IMR-90 (cell line): Measurements from ENCODE around the gene MACF1. TPM values are rescaled to one million over a fixed set of nuclear protein-coding genes. Genes with fewer than 3 reads are reported as not detected.

Experiments used
- ATAC-seq: fragments of 200-7000 bp; cut with Tn5 transposase; 2 replicates; pipeline ENCODE4 v1.9.1; 2020; ENCODE audit warnings: low read depth, mild to moderate bottlenecking, moderate library complexity
- BruUV-seq: library from RNA; stranded (reverse); fragments of 400-500 nt; replicated peaks from 2 replicates; lab custom pipeline; 2021; lab: Mats Ljungman, UMichigan
- CTCF ChIA-PET: fragments of 300-600 bp; formaldehyde crosslinking; extraction: SDS; loops from one replicate; lab custom pipeline; 2021; ENCODE audit warnings: antibody characterized with exemption; lab: Yijun Ruan, JAX
- POLR2A ChIA-PET: fragments of 300-600 bp; sonication (Branson Sonifier 250); formaldehyde crosslinking; loops from one replicate; lab custom pipeline; 2022; ENCODE audit warnings: antibody characterized with exemption; ENCODE audit not compliant: unreplicated experiment; lab: Charles Lee
- DNase-seq: peaks from one replicate; pipeline ENCODE4 v3.0.0; 2013
- H2AFZ ChIP-seq: replicated peaks from 2 replicates; pipeline ENCODE3; 2013; ENCODE audit warnings: low read length, mild to moderate bottlenecking; ENCODE audit not compliant: poor library complexity
- H2AK5ac ChIP-seq: 2 replicates; pipeline ENCODE4 v1.6.1; 2013; ENCODE audit warnings: low read depth, low read length, inconsistent platforms
- H2AK9ac ChIP-seq: replicated peaks from 2 replicates; pipeline ENCODE3; 2013; ENCODE audit warnings: mild to moderate bottlenecking, low read depth, low read length, moderate library complexity; ENCODE audit not compliant: poor library complexity
- H2BK120ac ChIP-seq: 2 replicates; pipeline ENCODE4 v1.6.1; 2013; ENCODE audit warnings: low read depth, low read length, inconsistent platforms
- H2BK15ac ChIP-seq: 3 replicates; pipeline ENCODE4 v1.6.1; 2013; ENCODE audit warnings: low read depth, low read length, inconsistent platforms
- H2BK20ac ChIP-seq: 2 replicates; pipeline ENCODE4 v1.6.1; 2013; ENCODE audit warnings: low read depth, mild to moderate bottlenecking, inconsistent platforms, low read length, moderate library complexity
- H2BK5ac ChIP-seq: 2 replicates; pipeline ENCODE4 v1.6.1; 2013; ENCODE audit warnings: mild to moderate bottlenecking, low read depth, low read length, inconsistent platforms; ENCODE audit not compliant: poor library complexity, severe bottlenecking
- H3K14ac ChIP-seq: replicated peaks from 2 replicates; pipeline ENCODE4 v1.6.1; 2013; ENCODE audit warnings: low read depth, low read length, inconsistent platforms
- H3K18ac ChIP-seq: 2 replicates; pipeline ENCODE4 v1.6.1; 2013; ENCODE audit warnings: low read depth, low read length, control low read depth
- H3K23ac ChIP-seq: 2 replicates; pipeline ENCODE4 v1.6.1; 2013; ENCODE audit warnings: low read depth, low read length, inconsistent platforms
- H3K27ac ChIP-seq: 2 replicates; pipeline ENCODE4 v1.5.1; 2013; ENCODE audit warnings: mild to moderate bottlenecking, control low read depth, low read length; ENCODE audit not compliant: insufficient read depth
- H3K27me3 ChIP-seq: 2 replicates; pipeline ENCODE4 v1.6.1; 2013; ENCODE audit warnings: low read length; ENCODE audit not compliant: control insufficient read depth, insufficient read depth
- H3K36me3 ChIP-seq: 2 replicates; pipeline ENCODE4 v1.6.1; 2013; ENCODE audit warnings: low read length, mixed read lengths; ENCODE audit not compliant: control insufficient read depth, insufficient read depth
- H3K4ac ChIP-seq: 2 replicates; pipeline ENCODE4 v1.6.1; 2013; ENCODE audit warnings: low read depth, low read length, inconsistent platforms
- H3K4me1 ChIP-seq: 2 replicates; pipeline ENCODE4 v1.6.1; 2013; ENCODE audit warnings: low read length, mixed read lengths; ENCODE audit not compliant: control insufficient read depth, insufficient read depth
- H3K4me2 ChIP-seq: 2 replicates; pipeline ENCODE4 v1.6.1; 2013; ENCODE audit warnings: low read depth, mild to moderate bottlenecking, control low read depth, low read length, moderate library complexity
- H3K4me3 ChIP-seq: 2 replicates; pipeline ENCODE4 v1.5.1; 2013; ENCODE audit warnings: low read depth, mild to moderate bottlenecking, control low read depth, low read length, moderate library complexity; ENCODE audit not compliant: insufficient read depth
- H3K56ac ChIP-seq: 2 replicates; pipeline ENCODE4 v1.6.1; 2013; ENCODE audit warnings: low read length, inconsistent platforms; ENCODE audit not compliant: insufficient read depth; ENCODE audit errors: extremely low read depth
- H3K79me1 ChIP-seq, 2 experiments: 2 replicates each; pipeline ENCODE4 v1.6.1; 2013; ENCODE audit warnings: low read length in 2 of 2, inconsistent platforms in 1 of 2, low read depth in 1 of 2
- H3K9ac ChIP-seq: 2 replicates; pipeline ENCODE4 v1.6.1; 2013; ENCODE audit warnings: low read depth, low read length, control low read depth
- H3K9me1 ChIP-seq: 2 replicates; pipeline ENCODE4 v1.6.1; 2013; ENCODE audit warnings: low read length, inconsistent platforms; ENCODE audit not compliant: insufficient read depth
- H3K9me3 ChIP-seq: 2 replicates; pipeline ENCODE4 v1.6.1; 2013; ENCODE audit warnings: low read length; ENCODE audit not compliant: control insufficient read depth, insufficient read depth
- H4K20me1 ChIP-seq: 2 replicates; pipeline ENCODE4 v1.6.1; 2013; ENCODE audit warnings: low read length, inconsistent platforms; ENCODE audit not compliant: insufficient read depth
- H4K5ac ChIP-seq: 2 replicates; pipeline ENCODE4 v1.6.1; 2013; ENCODE audit warnings: mild to moderate bottlenecking, low read depth, low read length, control low read depth
- H4K8ac ChIP-seq, 2 experiments: 2 replicates each; pipeline ENCODE4 v1.6.1; 2013; ENCODE audit warnings: low read depth in 2 of 2, low read length in 2 of 2, control low read depth in 1 of 2, inconsistent platforms in 1 of 2
- H4K91ac ChIP-seq: 2 replicates; pipeline ENCODE4 v1.6.1; 2013; ENCODE audit warnings: low read depth, low read length, inconsistent platforms; ENCODE audit not compliant: insufficient read depth
- CHD1 ChIP-seq: IDR thresholded peaks from 2 replicates; pipeline ENCODE4 v1.6.1; 2012; ENCODE audit warnings: low read depth, low read length, improper control_type of control experiment
- MAFK ChIP-seq: IDR thresholded peaks from 2 replicates; pipeline ENCODE4 v1.6.1; 2012; ENCODE audit warnings: low read depth, low read length, improper control_type of control experiment
- MXI1 ChIP-seq: IDR thresholded peaks from 2 replicates; pipeline ENCODE4 v1.6.1; 2012; ENCODE audit warnings: low read depth, mild to moderate bottlenecking, low read length, moderate library complexity, borderline replicate concordance
- RAD21 ChIP-seq: IDR thresholded peaks from 2 replicates; pipeline ENCODE4 v1.6.1; 2012; ENCODE audit warnings: low read length, improper control_type of control experiment
- RCOR1 ChIP-seq: IDR thresholded peaks from 2 replicates; pipeline ENCODE4 v1.6.1; 2012; ENCODE audit warnings: mild to moderate bottlenecking, low read length, improper control_type of control experiment; ENCODE audit not compliant: insufficient replicate concordance
- WGBS, 2 experiments: methylation state at CpG; one replicate each; pipeline versions ENCODE4 v1.1.5 to v1.1.7; 2013; ENCODE audit warnings: missing lambda C conversion rate in 2 of 2; ENCODE audit not compliant: insufficient read length in 1 of 2; ENCODE audit errors: extremely low coverage in 2 of 2; 5-methylcytosine and 5-hydroxymethylcytosine counted together
- dilution Hi-C: fragments of 300-500 bp; cut with HindIII; formaldehyde crosslinking; loops from one replicate; pipeline ENCODE4 v1.14.3; 2018; ENCODE audit warnings: low sequenced_read_pairs; ENCODE audit not compliant: unreplicated experiment
- in situ Hi-C: fragments of 300-500 bp; cut with MboI; formaldehyde crosslinking; loops from 3 replicates; pipeline ENCODE4 v1.14.3; 2019; ENCODE audit warnings: low sequenced_read_pairs, inconsistent platforms, mixed read lengths
- intact Hi-C: fragments of 100-400 bp; cut with micrococcal nuclease; formaldehyde crosslinking; loops from 2 replicates; pipeline ENCODE4 v1.10.0; 2022
- polyA plus RNA-seq, 3 experiments: library from polyadenylated mRNA; depleted of rRNA; stranded (reverse); fragments of >200 nt; gene quantifications; 2 replicates each; pipeline ENCODE4 v1.2.3, GENCODE V29; 2012; ENCODE audit warnings: low replicate concordance in 1 of 3
- total RNA-seq: library from RNA; depleted of rRNA; stranded (reverse); fragments of >200 nt; gene quantifications from 2 replicates; pipeline ENCODE4 v1.2.3, GENCODE V29; 2012

MACF1 gene
- total and polyA plus RNA-seq, 2 of the 4 experiments (the other 2 are of a cell fraction): 67.6 to 369 TPM

DNA sequence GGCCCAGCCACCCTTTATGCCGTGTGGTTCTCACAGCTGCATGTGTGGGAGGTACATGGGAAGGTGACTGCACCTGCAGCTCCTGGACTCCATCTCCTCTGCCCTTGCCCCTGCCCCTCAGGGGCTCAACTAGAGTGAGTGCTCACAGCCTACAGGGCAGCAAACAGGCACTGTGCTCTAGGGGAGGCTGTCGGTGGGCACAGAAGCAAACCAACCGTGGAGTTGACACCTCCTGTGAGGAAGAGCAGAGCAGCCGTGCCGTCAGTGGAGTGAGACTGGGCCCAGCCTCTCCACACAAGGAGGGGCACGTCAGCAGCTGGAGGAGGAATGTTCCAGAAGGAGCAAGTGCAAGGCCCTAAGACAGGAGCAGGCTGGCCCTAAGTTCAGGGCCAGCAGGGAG lies 319.7 kb downstream of the MACF1 start:
- no peak overlapping the region for H2BK15ac ChIP-seq
- H4K91ac ChIP-seq: no peak overlapping the region
- BruUV-seq: no TSS peak
- no peak overlapping the region for H2BK20ac ChIP-seq
- H3K9me3 ChIP-seq: no peaks in the 10 kb centered on the region
- no peaks in the 10 kb centered on the region for H3K27me3 ChIP-seq
- H3K79me1 ChIP-seq: no peaks in the 10 kb centered on the region
- CTCF ChIA-PET: no interaction called here
- H2AFZ ChIP-seq: no peak overlapping the region
- H2BK120ac ChIP-seq: no peak overlapping the region
- H3K4me1 ChIP-seq: no peaks in the 10 kb centered on the region
- ATAC-seq (no peak), DNase-seq (no peak)
- TF ChIP-seq RCOR1 (no peak), MAFK (no peak), RAD21 (no peak), CHD1 (no peak), MXI1 (no peak)
- no peak overlapping the region for H4K8ac ChIP-seq
- H3K23ac ChIP-seq: no peak overlapping the region
- dilution Hi-C loops (no loop called here), in situ Hi-C loops (no loop called here), intact Hi-C loops (loop anchor here (5.0 kb wide), 1 partner anchor 238 kb away; no protein-coding TSS in a partner anchor)
- H3K4me3 ChIP-seq: no peak overlapping the region
- H3K4me2 ChIP-seq: no peak overlapping the region
- no peak overlapping the region for H3K27ac ChIP-seq
- H3K9ac ChIP-seq: no peak overlapping the region
- no peak overlapping the region for H3K4ac ChIP-seq
- H3K14ac ChIP-seq: no peak overlapping the region
- H3K9me1 ChIP-seq: no peaks in the 10 kb centered on the region
- POLR2A ChIA-PET: no interaction called here
- H3K18ac ChIP-seq: no peak overlapping the region
- WGBS, 2 experiments: no CpG with 5 or more reads among the region's 6 CpGs
- H2AK9ac ChIP-seq: peak overlapping the region; percentile 78
- H3K56ac ChIP-seq: no peak overlapping the region
- H3K36me3 ChIP-seq: peaks cover 18% of the 10 kb centered on the region
- H4K20me1 ChIP-seq: no peaks in the 10 kb centered on the region
- no peak overlapping the region for H4K5ac ChIP-seq
- H2BK5ac ChIP-seq: no peak overlapping the region
- no peak overlapping the region for H2AK5ac ChIP-seq
